ENCODE measurements around the gene GIMAP6.
"Not testable (repeated sequence)": the region's sequence is repeated elsewhere in the genome, so short reads cannot be mapped to it uniquely, and the experiment has no call there.

GIMAP6 gene

GRCh38 chr7:150585199-150585598, 47.0 kb downstream of the GIMAP6 start:
- no peak for DNase-seq (ENCODE audit: low spot score)

GRCh38 chr7:150580638-150581394, 51.4 kb downstream of the GIMAP6 start:
- no peak for DNase-seq (ENCODE audit: low spot score)

- not testable (repeated sequence) for DNase-seq (ENCODE audit: low spot score)
These were observed 52.1 kb downstream of the GIMAP6 start for GRCh38 chr7:150579979-150580637.
